Type B pancreatic cell (in vitro differentiated cells): ENCODE data around the gene CMSS1. TPM values are rescaled to one million over a fixed set of nuclear protein-coding genes. Genes with fewer than 3 reads are reported as not detected.
A peak's percentile ranks its signal among the peaks of the same experiment; 100 is the strongest.

Experiments
- DNase-seq: peaks from one replicate; pipeline ENCODE4 v3.0.0; 2021; ENCODE audit warnings: mixed read lengths; ENCODE audit not compliant: unreplicated experiment; ENCODE audit errors: extremely low spot score
- H3K27ac Mint-ChIP-seq: 2 replicates; pipeline ENCODE4 v1.8.0; 2021; ENCODE audit warnings: mild to moderate bottlenecking, mixed read lengths
- H3K27me3 Mint-ChIP-seq: 2 replicates; pipeline ENCODE4 v1.8.0; 2021; ENCODE audit warnings: mixed read lengths
- H3K36me3 Mint-ChIP-seq: 2 replicates; pipeline ENCODE4 v1.8.0; 2021; ENCODE audit warnings: mixed read lengths
- H3K4me1 Mint-ChIP-seq: one replicate; pipeline ENCODE4 v1.8.0; 2021; ENCODE audit warnings: mixed read lengths; ENCODE audit not compliant: unreplicated experiment
- H3K4me3 Mint-ChIP-seq: 2 replicates; pipeline ENCODE4 v1.8.0; 2021; ENCODE audit warnings: mild to moderate bottlenecking, mixed read lengths
- H3K9me3 Mint-ChIP-seq: 2 replicates; pipeline ENCODE4 v1.8.0; 2021; ENCODE audit warnings: mixed read lengths
- total RNA-seq: library from RNA; stranded (reverse); gene quantifications from 2 replicates; pipeline ENCODE4 v1.2.1, GENCODE V29; 2021; ENCODE audit warnings: low replicate concordance
- TF ChIP-seq, protein P1 (sequence below): fragments of 200-600 bp; sonication (generic); conservative IDR thresholded peaks from 2 replicates; pipeline ENCODE4 v1.5.0; 2021; ENCODE audit warnings: antibody characterized with exemption, mild to moderate bottlenecking

Gene CMSS1
- total RNA-seq, 1 donor from 2014 or later, result 34.1 TPM

GRCh38 chr3:100084100-100084806 is 266.6 kb downstream of the CMSS1 start:
- H3K4me1 Mint-ChIP-seq, result peaks cover 25% of the 10 kb centered on the region
- H3K27ac Mint-ChIP-seq, result no peak overlapping the region
- DNase-seq, result no peak
- peaks cover 3% of the 10 kb centered on the region for H3K27me3 Mint-ChIP-seq
- no peak overlapping the region for H3K4me3 Mint-ChIP-seq
- no peaks in the 10 kb centered on the region for H3K36me3 Mint-ChIP-seq
- TF ChIP-seq, protein P1, sequence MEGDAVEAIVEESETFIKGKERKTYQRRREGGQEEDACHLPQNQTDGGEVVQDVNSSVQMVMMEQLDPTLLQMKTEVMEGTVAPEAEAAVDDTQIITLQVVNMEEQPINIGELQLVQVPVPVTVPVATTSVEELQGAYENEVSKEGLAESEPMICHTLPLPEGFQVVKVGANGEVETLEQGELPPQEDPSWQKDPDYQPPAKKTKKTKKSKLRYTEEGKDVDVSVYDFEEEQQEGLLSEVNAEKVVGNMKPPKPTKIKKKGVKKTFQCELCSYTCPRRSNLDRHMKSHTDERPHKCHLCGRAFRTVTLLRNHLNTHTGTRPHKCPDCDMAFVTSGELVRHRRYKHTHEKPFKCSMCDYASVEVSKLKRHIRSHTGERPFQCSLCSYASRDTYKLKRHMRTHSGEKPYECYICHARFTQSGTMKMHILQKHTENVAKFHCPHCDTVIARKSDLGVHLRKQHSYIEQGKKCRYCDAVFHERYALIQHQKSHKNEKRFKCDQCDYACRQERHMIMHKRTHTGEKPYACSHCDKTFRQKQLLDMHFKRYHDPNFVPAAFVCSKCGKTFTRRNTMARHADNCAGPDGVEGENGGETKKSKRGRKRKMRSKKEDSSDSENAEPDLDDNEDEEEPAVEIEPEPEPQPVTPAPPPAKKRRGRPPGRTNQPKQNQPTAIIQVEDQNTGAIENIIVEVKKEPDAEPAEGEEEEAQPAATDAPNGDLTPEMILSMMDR, result no peak
- no peaks in the 10 kb centered on the region for H3K9me3 Mint-ChIP-seq

- H3K9me3 Mint-ChIP-seq, result no peaks in the 10 kb centered on the region
- TF ChIP-seq, protein P1, result no peak
- H3K4me3 Mint-ChIP-seq, result no peak overlapping the region
- no peaks in the 10 kb centered on the region for H3K36me3 Mint-ChIP-seq
- H3K27ac Mint-ChIP-seq, result no peak overlapping the region
- H3K4me1 Mint-ChIP-seq, result peaks cover 37% of the 10 kb centered on the region
- H3K27me3 Mint-ChIP-seq, result peaks cover 3% of the 10 kb centered on the region
- DNase-seq, result no peak
Measured at GRCh38 chr3:100086401-100086800, 268.7 kb downstream of the CMSS1 start.

DNA sequence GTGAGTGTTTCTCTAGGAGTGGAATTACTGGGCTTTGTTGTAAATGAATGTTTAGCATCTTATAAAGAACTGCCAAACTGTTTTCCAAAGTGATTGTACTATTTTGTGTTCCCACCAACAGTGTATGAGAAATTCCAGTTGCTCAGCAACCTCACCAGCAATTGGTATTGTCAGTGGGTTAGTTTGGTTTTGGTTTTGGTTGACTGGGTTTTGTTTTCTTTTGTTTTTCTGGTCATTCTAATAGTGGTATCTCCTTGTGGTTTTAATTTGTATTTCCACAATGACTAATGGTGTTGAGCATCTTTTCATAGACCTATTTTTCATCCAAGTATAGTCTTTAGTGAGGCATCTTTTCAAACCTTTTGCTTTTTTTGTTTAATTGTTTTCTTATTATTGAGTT is 269.5 kb downstream of the CMSS1 start:
- Mint-ChIP-seq H3K36me3 (no peaks in the 10 kb centered on the region), H3K4me1 (peaks cover 37% of the 10 kb centered on the region), H3K27me3 (peaks cover 3% of the 10 kb centered on the region), H3K9me3 (no peaks in the 10 kb centered on the region), H3K27ac (no peak overlapping the region), H3K4me3 (no peak overlapping the region)
- no peak for DNase-seq
- TF ChIP-seq, protein P1, result no peak

- no peak overlapping the region for H3K4me3 Mint-ChIP-seq
- H3K4me1 Mint-ChIP-seq, result peaks cover 31% of the 10 kb centered on the region
- no peaks in the 10 kb centered on the region for H3K9me3 Mint-ChIP-seq
- H3K36me3 Mint-ChIP-seq, result no peaks in the 10 kb centered on the region
- TF ChIP-seq, protein P1, result no peak
- H3K27ac Mint-ChIP-seq, result no peak overlapping the region
- peaks cover 3% of the 10 kb centered on the region for H3K27me3 Mint-ChIP-seq
- DNase-seq, result no peak
Measured at GRCh38 chr3:100088735-100089368, 271.2 kb downstream of the CMSS1 start.

- TF ChIP-seq, protein P1, result peak; percentile 73
- Mint-ChIP-seq H3K36me3 (no peaks in the 10 kb centered on the region), H3K9me3 (no peaks in the 10 kb centered on the region), H3K4me3 (peak overlapping the region; percentile 2), H3K27me3 (peaks cover 3% of the 10 kb centered on the region), H3K27ac (no peak overlapping the region), H3K4me1 (peaks cover 28% of the 10 kb centered on the region)
- DNase-seq, result no peak
Measured at GRCh38 chr3:100089812-100090668, 272.4 kb downstream of the CMSS1 start.
